Measurements from ENCODE around the gene GRAMD2A.

Gene GRAMD2A

DNA sequence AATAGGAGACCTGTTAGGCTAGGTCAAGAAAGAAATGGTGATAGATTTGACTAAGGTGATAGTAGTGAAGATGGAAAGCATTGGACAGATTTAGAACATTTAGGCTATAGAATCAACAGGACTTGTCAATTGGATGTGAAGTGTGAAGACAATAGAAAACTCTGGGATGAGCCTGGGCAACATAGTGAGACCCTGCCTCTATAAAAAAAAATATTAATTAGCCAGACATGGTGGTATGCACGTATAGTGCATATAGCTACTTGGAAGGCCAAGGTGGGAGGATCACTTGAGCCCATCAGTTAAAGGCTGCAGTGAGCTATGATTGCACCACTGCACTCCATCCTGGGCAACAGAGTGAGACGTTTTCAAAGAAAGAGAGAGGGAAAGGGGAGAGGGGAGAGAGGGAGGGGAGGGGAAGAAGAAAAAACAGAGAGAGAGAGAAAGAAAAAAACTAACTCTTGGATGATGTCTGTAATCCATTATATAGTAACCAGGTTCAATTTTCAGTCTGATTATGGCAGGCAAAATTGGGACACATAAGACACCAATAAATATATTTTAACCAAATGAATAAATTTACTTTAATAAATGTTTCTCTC, 69.8 kb downstream of the GRAMD2A start:
- DNase-seq: no peak

DNA sequence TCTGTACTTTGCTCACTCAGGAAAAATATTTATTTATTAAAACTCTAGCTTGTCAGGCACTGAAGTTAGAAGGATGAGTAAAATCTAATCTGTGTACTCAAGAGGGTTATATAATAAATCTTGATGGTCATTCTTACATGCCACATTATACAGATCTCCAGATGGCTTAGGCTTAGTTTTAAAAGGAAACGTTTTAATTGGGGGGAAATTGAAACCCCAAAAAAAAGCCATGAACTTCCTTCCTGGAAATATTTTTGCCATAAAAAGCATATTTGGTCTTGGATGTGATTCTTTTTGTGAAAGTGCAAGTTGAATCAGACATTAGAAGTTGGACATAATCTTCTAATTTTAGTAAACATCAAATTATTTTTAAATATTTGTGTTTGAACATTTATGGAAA, 73.4 kb downstream of the GRAMD2A start:
- no peak for DNase-seq

DNA sequence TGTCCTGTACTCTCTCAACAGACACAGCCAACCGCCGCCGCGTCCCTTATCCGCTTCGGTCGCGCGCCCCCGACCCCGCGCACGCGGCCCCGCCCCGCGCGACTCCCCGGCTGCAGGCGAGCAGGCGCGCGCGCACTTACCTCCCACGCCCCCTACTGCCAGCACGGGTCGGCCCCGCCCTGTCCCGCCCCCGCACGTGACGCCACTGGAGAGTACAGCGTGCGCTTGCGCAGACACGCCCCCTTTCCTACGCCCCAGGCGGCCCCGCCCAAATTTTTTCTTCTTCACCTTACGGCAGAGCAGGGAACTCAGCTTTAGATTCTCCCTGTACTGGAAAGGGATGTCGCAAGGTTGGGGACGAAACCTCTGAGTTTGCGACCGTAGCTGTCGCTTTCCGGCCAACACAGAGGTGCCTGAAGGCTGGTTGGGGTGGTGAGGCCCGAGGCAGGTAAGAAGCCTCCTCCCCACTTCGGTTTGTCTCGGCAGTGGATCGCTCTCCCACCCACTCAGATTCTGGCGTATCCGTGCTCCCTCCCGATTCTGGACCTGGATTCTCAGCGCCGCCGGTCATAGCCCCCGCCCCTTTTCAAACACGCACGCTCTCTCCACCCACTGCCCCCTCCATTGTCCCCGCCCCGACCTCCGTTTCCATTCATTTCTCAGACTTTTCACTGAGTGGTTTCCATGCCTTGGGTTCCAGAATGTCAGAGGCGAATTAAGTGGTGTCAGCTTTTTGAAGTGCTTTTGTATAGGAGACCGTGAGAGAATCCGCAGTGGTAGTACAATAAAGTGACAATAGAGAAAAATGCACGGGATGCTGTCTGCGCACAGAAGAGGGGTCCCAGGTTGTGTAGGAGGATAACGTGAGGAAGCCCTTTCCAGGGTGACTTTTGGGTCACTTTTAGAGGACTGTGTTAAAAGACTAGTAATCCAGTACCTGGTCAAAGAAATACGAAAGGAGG, 79.3 kb downstream of the GRAMD2A start, which contains the start of the genes MYO9A and SENP8:
TSS of gene MYO9A (minus strand) at position 134 of the 962 bp plus-strand sequence. CDS start 71,587 bp downstream, outside the sequence.
TSS of gene SENP8 (plus strand) at position 387 of the 962 bp plus-strand sequence. CDS start 21,221 bp downstream, outside the sequence.
- DNase-seq: peak; percentile 98

- peak; percentile 58 for DNase-seq
Observed at GRCh38 chr15:72117486-72118016, 80.0 kb downstream of the GRAMD2A start.

GRCh38 chr15:72116731-72117485, 80.7 kb downstream of the GRAMD2A start:
- no peak for DNase-seq

GRCh38 chr15:72113347-72114031, 84.1 kb downstream of the GRAMD2A start:
- no peak for DNase-seq

- no peak for DNase-seq
Observed at GRCh38 chr15:72112805-72113204, 84.8 kb downstream of the GRAMD2A start.

GRCh38 chr15:72112116-72112515, 85.5 kb downstream of the GRAMD2A start:
- no peak for DNase-seq

- DNase-seq: no peak
Observed at GRCh38 chr15:72110355-72110754, 87.2 kb downstream of the GRAMD2A start.
